HG03565 (cell line): ENCODE measurements around the gene C11orf91.
"Not testable (repeated sequence)": the region's sequence is repeated elsewhere in the genome, so short reads cannot be mapped to it uniquely, and the experiment has no call there.

ENCODE experiments used
- ATAC-seq: cut with Tn5 transposase; IDR thresholded peaks from one replicate; pipeline ENCODE4 v1.9.1; 2021; ENCODE audit warnings: mild to moderate bottlenecking, moderate library complexity; ENCODE audit not compliant: unreplicated experiment

Gene C11orf91

DNA sequence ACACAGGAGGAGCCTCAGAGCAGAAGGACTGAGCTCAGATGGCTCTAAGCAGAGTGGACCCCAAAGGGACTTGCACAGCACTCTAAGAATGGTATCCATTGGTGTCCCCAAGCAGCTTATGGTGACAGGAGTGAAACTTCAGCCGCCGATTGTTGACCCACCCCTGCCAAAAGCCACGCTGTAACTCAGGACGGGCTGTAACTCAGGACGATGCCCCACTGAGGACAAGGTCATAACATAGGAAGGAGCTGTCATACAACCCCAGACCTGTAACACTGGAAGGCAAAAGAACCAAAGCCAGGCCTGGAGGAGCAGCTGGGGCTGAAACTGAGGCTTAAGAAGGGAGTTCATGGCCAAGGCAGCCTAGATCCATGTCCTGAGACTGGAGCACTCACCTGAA is 21.4 kb upstream of the C11orf91 start:
- no peak for ATAC-seq

DNA sequence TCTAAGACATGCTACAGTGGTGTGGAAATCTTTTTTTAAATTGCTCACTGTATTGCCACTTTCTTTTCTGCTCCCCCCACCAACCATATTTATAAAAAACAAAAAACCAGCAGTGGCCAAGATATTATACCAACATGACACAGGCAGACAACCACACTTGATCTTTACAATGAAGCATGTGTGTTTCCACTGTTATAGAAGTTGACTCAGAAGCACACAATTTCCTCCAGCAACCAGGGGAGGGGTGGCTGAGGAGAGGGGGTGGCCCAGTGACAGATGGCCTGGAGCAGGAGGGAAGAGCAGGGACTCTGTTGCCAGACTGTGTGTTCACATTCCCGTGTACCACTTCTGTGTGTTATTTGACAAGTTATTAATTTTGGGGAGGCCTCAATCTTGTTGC is 20.8 kb upstream of the C11orf91 start:
- ATAC-seq, result no peak

DNA sequence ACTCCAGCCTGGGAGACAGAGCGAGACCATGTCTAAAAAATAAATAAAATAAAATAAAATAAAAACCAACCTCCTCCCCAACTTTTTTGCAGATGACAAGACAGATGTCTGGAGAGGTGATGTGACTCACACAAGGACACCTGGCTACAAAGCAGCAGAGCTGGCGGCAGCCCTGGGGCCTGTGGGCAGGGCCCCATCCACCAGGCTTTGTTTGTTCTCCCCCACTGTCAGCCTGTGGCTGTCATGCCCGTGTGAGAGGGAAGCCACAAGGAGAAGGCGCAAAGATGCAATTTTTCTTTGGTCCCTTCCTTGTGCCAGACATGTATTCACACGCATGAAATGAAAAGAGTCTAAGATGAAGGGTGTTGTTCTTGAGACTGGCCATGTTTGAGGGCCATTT is 19.0 kb upstream of the C11orf91 start:
- ATAC-seq, result no peak

DNA sequence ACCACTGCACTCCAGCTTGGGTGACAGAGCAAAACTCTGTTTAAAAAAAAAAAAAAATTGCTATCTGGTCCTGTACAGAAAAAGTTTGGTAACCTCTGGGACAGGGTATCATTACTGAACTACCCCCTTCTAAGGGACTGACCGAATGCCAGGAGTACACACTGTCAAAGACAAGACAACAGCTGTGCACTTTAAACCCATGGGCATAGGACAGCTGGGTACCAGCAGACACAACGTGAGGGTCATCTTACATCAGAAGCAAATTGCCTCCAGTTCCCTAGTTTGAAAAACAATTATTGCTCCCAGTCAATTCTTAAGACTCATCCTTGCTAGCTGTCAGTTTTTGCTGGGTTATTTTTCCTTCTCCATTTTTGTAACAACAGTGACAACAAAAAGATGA is 17.8 kb upstream of the C11orf91 start:
- no peak for ATAC-seq

DNA sequence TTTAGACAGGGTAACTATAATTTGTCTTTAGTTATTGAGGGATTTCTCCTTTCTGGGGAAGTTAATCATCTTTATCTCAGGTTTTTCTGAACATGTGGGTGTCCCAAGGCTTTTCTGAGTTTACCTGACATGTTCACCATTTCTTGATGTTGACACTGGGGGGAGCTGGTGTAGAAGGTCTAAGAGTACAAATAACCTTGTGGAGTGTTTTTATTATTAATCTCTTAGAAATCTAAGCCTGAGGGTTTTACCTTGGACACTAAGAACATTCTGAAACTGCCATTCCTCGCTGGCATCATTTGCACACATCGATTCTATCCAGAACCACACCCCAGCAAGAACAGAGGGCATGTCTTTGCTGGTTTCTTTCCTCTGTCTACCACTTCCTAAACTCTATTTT is 15.6 kb upstream of the C11orf91 start:
- ATAC-seq, result no peak

DNA sequence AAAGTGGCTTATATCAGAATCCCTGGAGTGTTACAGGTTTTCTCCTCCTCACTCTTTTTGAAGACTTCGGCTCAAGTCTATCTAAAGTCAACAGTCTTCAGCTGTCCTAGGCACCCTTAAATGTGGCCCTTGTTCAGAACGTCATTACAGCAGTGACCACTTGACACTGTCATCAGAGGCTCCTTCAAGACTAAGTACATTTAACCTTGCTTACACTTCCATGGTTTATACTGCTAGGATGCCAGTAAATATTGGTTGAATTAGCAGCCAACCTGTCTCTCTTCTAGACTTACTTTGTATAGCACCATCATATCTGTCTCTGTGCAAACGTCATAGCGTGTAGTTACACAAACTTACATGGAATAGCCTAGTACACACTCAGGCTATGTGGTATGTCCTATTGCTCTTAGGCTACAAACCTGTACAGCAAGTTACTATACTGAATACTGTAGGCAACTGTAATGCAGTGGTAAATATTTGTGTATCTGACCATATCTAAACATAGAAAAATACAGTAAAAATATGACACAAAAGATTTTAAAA is 13.3 kb upstream of the C11orf91 start:
- no peak for ATAC-seq

DNA sequence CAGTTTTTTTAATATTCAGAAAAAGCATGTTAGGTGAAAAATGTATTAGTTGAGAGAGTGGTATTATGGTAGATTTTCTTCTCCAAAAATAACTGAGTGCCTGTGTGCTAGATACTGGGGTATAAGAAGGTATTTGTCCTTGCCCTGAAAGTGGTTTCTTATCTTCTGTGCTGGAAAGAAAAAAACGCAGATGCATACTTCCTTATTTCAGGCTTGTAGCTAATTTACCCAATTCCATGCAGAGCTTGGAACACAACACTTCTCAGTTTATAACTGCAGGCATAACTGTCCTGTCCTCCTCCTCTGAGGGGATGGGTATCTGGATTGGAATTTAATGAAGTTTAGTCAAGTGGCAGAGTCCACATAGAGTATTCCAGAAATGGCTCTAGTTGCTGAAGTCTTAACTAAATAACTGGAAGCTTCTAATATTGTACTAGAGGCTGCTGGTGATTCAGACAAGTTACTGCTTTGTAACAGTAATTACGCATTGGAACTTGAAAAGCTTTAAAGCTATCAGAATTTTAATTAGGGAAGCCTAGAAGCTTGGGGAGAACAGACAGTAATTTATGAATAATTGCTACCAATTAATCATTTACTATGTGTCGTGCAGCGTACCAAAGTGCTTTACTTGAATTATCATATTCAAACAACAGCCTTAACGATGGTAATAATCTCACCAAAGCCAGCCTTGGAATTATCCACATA is 12.7 kb upstream of the C11orf91 start:
- no peak for ATAC-seq

DNA sequence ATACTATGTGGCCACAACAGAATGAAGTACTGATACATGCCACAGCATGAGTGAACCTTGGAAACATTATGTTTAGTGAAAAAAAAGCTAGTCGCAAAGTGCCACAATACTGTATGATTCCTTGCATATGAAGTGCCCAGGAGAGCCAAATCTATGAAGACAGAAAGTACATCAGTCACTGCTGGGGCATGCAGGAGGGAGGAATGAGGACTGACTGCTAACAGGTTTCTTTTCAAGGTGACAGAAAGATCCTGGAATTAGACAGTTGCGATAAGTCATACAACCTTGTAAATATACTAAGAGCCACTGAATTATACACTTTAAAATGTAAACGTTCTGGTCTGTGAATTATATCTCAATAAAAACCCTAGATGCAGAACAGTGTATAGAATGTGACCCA is 11.8 kb upstream of the C11orf91 start:
- no peak for ATAC-seq

DNA sequence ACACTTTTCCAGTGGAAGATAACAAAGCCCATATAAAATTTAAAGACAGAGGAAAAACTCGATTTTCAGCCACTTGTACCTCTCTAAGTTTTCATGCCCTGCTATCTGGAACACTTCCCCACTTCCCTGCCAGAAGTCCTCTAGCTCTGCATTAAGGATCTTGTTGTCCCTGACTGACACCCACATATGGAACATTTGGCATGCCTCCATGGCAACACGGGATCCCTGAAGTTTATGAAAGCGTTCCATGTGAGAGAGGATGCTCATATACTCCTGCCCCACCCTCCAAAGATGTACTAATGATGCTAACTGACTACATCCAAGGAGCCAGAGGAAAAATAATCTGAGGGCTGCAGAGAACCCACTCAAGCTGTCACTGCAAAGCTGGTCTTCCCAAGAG is 8.8 kb upstream of the C11orf91 start:
- no peak for ATAC-seq

DNA sequence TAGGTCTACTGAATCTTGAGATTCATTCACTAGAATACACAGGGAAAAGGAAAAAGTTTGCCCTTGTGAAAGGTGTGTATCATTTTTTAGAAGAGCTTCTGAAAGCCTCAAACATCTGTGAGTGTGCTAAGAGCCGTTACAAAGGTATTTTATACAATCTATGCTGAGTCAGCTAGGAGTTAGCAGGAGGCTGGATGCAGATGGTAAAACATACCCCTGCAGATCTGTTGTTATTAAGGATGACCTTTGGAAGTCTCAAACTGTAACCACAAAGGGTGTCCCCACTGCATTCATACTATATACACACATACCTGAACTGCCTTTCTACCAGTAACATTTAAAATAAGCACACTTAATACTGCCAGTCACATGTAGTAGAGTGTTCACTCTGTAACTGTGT is 8.4 kb upstream of the C11orf91 start:
- ATAC-seq, result no peak

DNA sequence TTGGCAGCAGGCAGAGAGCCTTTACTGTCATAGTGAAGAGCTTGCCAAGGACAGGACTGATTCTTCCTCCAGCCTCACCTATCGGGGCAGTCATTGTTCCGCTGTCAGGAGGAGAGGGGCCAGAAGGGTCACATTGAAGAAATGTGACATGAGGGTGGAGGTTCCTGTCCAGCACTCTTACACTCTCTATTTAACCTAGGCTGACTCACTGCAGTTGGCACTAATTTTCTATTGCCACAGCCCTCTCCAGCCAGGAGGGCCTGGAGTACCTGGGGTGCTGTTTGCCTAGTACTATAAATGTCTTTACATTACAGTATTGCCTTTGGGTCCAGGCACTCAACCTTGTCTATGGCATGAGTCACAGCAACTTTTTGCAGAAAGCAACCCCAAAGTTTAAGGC is 7.2 kb upstream of the C11orf91 start:
- not testable (repeated sequence) for ATAC-seq

DNA sequence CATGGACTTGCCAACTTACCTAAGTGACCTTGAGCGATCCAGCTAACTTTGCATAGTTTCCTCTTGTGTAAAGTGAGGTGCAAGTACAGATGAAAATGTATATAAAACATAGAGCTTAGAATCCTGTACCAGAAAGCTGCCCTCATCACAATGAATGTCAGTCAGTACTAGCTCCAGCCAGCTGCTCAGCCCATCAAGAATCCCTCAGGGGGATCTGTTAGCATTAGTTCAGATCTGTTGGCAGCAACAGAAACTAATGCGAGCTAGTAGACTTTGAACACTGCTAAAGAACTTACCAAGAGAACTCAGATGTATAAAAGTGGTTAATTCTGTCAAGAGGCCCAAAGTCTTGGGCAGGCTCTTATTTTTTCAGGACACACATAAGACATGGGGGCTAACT is 6.3 kb upstream of the C11orf91 start:
- ATAC-seq, result no peak

DNA sequence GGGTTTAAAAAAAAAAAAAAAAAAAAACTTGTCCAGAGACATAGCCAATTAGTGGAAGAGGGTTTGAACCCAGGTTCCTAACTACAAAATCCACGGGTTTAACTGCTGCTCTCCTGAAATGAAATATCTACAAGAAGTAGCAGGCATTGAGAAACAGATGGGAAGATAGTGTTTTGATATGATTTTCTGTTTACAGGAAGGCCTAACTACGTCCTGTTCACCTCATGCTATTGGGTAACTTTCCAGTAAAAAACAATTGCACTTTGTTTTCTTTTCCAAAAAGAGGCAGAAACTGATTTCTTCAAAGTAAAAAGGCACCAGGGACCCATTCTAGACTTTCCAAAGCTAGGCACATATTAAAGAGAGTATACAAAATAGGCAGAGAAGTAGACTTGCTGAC is 5.9 kb upstream of the C11orf91 start:
- no peak for ATAC-seq

DNA sequence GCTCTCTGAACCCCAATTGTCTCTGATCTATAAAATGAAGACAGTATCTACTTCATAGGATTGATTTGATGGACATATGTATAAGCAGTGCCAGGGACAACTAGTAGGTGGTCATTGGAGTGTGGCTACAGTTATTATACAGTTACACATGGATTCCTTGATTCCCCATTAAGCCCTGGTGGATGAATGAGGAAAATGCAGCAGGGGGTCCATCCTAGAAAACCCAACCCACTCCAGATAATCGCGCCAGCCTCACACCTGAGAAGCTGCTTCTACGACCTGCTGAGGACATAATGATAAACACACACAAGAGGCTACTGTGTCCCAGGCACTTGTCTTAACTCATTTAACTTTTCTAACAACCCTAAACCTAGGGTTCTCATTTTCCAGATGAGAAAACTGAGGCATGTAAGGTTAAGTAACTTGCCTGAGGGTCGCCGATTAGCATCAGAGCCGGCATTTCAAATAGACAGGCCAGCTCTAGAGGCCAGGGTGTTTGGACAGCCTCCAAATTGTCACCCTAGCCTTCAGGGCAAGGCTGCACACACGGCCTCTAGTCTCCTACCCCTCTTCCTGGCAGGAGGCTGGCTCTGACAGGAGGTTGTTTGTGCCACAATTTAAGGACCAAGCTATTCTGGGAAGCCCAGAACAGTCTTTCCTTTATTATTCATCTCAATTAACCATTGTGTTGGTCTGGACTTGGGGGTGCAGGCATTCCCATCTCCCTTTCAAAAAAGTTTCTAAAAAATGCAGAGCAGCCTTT is 3.8 kb upstream of the C11orf91 start:
- no peak for ATAC-seq

DNA sequence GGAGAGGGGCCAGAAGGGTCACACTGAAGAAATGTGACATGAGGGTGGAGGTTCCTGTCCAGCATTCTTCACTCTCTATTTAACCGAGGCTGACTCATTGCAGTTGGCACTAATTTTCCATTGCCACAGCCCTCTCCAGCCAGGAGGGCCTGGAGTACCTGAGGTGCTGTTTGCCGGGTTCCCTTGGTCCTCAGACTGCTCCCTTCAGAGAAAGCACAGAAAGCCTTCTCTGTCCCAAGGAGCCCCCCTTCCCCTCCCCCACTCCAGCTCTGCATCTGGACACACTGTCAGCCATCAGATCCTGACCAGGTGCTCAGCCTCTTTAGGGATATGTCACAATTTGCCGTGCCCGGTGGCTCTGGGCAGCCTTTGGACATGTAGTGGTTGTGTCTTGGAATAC is 3.2 kb upstream of the C11orf91 start:
- no peak for ATAC-seq

DNA sequence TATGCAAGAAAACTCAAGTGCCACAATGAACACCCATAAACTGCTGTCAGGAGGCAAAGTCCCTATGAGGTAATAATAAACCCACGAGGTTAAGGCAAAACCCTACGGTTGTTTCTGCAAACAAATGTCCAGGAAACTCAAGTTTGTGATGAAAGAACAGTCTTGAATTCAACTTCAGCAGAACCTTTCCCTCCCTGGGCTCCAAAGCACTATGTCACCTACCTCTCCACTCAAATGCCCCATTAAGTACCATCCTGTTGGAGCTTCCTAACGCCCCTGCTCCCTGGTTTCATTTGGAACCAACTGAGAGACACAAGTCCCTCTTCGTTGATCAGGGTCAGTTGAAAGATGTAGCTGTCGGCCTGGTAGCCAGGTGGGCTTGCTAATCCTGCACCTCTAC is 2.6 kb upstream of the C11orf91 start:
- ATAC-seq, result no peak

DNA sequence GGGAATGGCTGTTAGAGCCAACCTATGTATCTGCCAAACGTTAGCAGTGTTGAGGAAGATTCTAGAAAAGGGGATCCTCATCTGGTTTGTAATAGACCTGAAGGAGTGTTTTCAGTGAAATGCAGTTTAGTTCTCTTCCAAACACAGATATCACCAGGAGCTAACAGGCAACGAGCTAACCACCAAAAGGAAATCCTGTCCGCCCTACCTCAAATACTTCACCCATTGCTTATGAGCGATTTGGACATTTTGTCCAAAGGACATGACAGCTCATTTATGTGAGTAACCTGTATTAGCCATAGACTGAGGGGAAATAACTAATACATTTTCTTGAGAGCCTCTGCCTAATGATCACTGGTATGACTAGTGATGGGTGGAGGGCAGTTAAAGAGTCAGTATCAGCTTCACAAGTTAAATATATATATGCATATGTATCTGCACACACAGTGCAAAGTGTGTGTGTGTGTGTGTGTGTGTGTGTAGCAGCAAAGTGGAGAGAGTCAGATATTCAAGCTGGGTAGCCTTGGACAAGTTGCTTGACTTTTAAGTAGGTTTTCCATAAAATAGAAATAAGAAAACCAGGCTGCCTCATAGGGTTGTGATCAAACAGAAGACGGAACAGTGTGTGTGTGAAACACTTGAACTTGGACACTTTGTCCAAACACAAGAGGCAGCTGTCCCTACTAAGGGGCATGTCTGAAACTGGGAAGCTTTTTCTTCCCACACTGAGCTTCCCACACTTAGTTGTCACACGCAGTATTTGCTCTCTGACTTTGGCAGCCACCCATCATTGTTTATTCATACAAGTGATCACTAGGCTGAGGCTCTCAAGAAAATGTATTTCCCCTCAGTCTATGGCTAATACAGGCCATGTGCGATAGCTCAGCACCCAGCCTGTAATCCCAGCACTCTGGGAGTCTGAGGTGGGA is 940 bp upstream of the C11orf91 start:
- no peak for ATAC-seq

DNA sequence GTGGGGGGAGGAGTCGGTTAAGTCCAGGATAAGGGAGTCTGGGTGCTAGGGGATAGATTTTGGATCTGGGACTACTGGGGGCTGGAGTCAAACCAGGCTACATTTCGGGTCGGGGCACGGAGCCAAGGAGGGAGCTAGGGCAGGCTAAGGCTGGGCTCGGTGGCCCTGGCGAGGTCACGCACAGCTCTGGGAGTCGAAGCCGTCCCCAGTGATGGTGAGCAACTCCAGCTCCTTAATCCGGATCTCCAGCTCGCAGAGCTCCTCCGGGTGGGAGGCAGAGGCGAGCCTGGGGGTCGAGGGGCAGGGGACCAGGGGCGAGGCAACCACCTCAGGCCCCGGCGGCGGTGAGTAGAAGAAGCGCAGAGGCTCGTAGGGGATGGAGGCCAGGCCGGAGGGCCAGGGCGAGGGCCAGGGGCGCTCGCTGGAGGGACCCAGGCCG is 544 bp downstream of the C11orf91 start:
- ATAC-seq, result no peak

DNA sequence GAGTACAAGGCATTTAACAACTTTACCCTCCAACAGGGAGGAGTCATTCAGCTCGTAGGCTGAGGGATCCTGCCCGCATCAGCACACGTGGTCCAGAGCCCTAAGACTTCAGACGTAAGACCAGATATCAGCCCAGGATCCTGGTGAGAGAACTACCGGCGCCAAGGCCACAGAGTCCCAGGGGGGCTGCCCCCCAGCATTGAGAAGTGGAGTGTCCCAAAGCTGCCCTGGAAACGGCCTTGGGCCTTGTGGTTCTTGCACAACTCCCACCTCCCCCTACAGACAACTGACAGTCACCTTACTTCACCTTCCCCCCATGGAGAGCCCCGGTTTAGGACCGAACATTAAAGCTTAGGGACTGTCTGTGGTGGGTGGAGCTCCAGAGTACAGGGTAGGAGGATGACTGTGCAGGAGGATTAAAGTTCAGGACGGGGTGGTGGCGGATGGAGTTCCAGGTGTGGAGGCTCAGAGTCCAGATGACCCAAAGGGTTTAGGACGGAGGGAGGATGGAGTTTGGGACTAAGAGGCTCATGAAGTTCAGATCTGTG is 1.0 kb downstream of the C11orf91 start:
- no peak for ATAC-seq

DNA sequence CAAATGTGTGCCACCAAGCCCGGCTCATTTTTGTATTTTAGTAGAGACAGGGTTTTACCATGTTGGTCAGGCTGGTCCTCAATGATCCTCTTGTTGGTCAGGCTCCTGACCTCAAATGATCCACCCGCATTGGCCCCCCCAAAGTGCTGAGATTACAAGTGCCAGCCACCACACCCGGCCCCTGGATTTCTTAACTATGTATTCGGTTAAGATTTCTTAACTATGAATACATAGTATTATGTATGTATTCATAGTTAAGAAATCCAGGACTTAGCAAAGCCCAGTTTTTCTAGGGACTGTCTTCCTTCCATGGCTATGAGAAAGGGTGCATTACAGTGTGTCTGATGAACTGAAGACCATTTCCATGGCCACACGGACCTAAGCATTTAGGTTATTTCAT is 1.7 kb downstream of the C11orf91 start:
- ATAC-seq, result no peak

DNA sequence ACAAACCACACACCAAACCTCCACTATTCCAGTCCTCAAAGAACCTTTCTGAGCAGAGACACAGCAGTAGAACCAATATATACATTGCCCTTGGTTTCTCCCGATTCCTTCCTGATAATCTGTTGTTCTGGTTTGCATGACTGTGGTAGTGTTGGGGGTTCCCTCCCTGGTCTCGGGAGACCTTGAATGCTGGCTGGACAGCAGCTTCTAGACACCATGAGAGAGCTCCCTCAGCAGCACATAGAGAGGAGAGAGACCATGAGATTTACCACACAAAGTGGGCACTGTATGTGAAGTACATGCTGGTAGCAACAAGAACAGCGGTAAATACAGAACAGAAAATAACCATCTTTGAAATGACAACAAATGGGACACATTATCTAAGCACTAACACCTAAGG is 2.6 kb downstream of the C11orf91 start:
- ATAC-seq, result no peak
